ENCODE data around the gene C1orf167.

C1orf167 gene

GRCh38 chr1:11736746-11737639, 25.0 kb upstream of the C1orf167 start:
- DNase-seq (ENCODE audit: low spot score), result peak; percentile 74

- no peak for DNase-seq (ENCODE audit: low spot score)
Measured at GRCh38 chr1:11738096-11738495, 23.9 kb upstream of the C1orf167 start.

GRCh38 chr1:11738783-11739182, 23.2 kb upstream of the C1orf167 start:
- no peak for DNase-seq (ENCODE audit: low spot score)

- DNase-seq (ENCODE audit: low spot score), result no peak
Measured at GRCh38 chr1:11740258-11741192, 21.5 kb upstream of the C1orf167 start.

DNA sequence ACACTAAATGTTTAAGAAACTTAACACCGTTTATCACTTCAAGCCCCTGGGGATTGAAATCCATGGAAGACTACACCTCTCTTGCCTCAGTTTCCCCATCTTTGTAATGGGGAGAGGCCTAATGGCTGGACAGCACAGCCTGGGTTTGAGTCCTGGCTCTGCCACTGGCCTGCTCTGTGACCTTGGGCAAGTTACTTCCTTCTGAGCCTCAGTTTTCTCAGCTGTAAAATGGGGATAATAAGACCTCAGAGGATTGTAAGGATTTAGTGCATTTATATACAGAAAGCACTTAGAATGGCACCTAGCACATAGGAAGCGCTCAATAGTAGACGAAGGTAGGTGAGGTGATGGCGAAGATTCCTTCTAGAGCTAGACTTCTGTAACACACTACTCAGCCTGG, 20.5 kb upstream of the C1orf167 start:
- DNase-seq (ENCODE audit: low spot score), result no peak

DNA sequence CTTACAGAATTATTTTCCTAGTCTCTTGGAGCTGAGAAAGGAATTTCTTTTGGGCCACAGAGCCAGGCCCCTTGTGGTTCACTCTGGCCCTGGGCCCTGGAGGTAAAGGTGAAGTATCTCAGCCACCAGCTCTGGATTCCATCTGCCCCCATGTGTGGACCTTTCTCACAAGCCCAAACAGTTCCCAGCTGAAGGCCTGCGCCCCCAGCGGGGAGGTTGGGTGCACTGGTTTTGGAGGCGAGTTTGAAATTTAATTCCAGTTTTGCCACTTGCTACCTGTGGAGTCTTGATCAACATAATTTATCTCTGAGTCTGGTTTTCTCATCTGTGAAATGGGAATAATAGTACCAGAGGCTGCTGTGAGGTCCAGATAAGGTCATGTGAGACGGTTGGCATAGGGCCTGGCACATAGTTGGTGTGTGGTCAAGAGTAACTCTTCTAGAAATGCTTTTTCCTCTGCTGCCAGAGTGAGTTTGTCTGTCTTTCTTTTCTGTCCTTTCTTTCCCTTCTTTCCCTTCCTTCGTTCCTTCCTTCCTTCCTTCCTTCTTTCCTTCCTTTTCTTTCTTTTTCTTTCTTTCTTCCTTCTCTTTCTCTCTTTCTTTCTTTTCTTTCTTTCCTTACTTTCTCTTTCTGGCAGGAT, 20.0 kb upstream of the C1orf167 start:
- no peak for DNase-seq (ENCODE audit: low spot score)

GRCh38 chr1:11744287-11744686, 17.7 kb upstream of the C1orf167 start:
- DNase-seq (ENCODE audit: low spot score), result no peak

GRCh38 chr1:11746092-11746491, 15.9 kb upstream of the C1orf167 start:
- no peak for DNase-seq (ENCODE audit: low spot score)

- DNase-seq (ENCODE audit: low spot score), result no peak
Measured at GRCh38 chr1:11746795-11747487, 15.1 kb upstream of the C1orf167 start.

- no peak for DNase-seq (ENCODE audit: low spot score)
Measured at GRCh38 chr1:11748294-11749202, 13.4 kb upstream of the C1orf167 start.

- peak; percentile 79 for DNase-seq (ENCODE audit: low spot score)
Measured at GRCh38 chr1:11749203-11749689, 12.7 kb upstream of the C1orf167 start.

DNA sequence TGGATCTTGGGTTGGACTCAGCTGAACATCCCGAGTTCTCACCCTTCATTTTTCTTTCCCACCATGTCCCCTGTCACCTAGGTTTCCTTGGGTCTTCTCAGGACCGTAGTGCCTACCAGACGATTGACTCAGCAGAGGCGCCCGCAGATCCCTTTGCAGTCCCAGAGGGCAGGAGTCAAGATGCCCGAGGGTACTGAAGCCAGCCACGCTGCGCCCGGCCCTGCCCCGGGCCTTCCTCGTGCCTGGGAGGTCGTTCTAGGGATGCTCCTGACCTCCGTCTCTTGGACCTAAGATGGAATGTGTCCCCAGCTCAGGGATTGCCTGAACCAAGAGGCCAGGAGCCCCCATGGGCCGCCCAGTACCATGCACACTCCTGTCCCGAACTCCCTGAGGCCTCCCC, 12.0 kb upstream of the C1orf167 start:
- DNase-seq (ENCODE audit: low spot score), result no peak

DNA sequence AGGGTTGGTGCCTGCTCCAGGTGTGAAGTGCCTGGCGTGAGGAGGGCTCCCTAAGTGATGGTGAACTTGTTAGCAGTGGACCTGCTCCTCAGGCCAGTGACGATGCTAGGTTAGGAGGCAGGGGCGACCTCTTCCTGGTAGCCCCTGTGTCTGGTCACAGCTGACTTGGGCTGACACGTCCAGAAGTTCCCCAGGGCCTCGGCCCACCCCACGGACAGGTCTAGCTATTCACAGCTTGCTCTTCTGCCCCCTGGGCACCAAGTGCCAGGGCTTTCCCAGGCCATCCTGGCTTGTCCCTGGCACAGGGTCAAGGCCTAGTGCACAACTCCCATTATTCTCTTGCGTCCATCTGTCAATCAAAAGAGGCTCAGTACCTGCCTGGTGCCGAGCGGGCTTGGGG, 10.9 kb upstream of the C1orf167 start:
- no peak for DNase-seq (ENCODE audit: low spot score)

GRCh38 chr1:11752359-11753088, 9.5 kb upstream of the C1orf167 start:
- DNase-seq (ENCODE audit: low spot score), result no peak

- no peak for DNase-seq (ENCODE audit: low spot score)
Measured at GRCh38 chr1:11753555-11754208, 8.3 kb upstream of the C1orf167 start.

- DNase-seq (ENCODE audit: low spot score), result no peak
Measured at GRCh38 chr1:11757047-11757446, 4.9 kb upstream of the C1orf167 start.

GRCh38 chr1:11759791-11760190, 2.2 kb upstream of the C1orf167 start:
- no peak for DNase-seq (ENCODE audit: low spot score)

DNA sequence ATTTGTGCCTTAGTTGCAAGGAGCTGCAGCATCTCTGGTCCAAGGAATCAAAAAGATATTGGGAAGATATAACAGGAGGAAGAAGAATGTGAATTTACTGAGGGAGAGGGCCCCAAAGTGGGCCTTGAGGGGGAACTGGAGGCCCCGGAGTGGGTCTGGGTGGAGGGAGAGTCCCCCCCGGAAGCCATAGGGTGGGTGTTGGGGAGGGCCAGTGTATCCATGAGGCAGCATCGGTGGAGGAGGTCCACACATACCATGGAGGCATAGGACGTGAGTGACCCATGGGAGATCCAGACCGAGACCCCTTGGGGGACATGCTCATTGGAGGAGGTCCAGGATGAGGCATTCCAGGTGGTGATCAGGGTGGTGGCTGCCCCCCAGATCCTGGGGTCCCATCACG, 708 bp upstream of the C1orf167 start:
- DNase-seq (ENCODE audit: low spot score), result no peak

GRCh38 chr1:11764115-11764514, 2.1 kb downstream of the C1orf167 start:
- no peak for DNase-seq (ENCODE audit: low spot score)
